IPS-11a (cell line): ENCODE results near the gene APEH.

ENCODE experiments used
- H3K4me3 ChIP-seq: one replicate; pipeline ENCODE4 v1.5.1; 2013; ENCODE audit warnings: low read depth, low read length, control low read depth

Gene APEH

GRCh38 chr3:49723628-49724551, 49.7 kb downstream of the APEH start, which contains the start of gene GMPPB:
GMPPB (minus strand) TSS chr3:49723951; CDS start chr3:49723726, 225 bp downstream.
- peak within 1 kb of the TSS; percentile 99 for H3K4me3 ChIP-seq

- peak overlapping the region; percentile 99 for H3K4me3 ChIP-seq
Measured at GRCh38 chr3:49724586-49724985, 50.4 kb downstream of the APEH start.

GRCh38 chr3:49725906-49726681, 51.9 kb downstream of the APEH start:
- H3K4me3 ChIP-seq = no peak overlapping the region

DNA sequence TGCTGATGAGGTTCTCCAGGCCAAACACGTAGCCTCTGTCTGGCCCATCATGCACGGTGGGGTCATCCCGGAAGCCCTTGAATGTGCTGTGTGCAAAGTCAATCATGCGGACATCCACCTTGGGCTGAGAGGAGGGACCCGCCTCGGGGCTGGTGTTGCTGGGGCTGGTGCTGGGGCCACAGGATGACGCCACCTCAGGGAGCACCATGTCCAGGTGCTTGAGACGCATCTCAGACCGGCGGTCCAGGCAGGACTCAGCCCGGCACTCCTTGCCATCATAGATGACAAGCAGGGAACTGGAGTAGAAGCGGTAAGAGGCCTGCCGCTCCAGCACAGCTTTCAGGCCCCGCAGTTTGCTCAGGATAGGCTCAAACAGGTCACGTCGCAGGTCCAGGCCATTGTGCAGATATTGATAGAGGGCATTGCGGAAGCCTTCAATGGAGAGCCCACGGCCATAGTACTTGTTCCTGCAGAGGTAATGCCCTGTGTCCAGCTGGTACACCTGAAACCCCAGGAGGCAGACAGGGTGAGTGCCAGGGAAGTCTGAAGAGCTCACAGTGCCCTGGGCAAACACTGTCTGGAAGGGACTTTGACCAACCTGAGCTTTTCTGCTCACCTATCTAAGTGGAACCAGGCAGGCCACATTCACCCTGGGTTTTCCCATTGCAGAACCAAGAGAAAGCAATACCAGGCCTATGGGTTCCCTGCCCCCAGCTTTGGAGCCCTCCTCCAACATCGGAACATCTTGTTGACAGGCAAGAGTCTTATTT, 53.2 kb downstream of the APEH start:
- no peak overlapping the region for H3K4me3 ChIP-seq

GRCh38 chr3:49727924-49728361, 53.8 kb downstream of the APEH start:
- H3K4me3 ChIP-seq = no peak overlapping the region

- H3K4me3 ChIP-seq = no peak overlapping the region
Measured at GRCh38 chr3:49729966-49730609, 55.9 kb downstream of the APEH start.

DNA sequence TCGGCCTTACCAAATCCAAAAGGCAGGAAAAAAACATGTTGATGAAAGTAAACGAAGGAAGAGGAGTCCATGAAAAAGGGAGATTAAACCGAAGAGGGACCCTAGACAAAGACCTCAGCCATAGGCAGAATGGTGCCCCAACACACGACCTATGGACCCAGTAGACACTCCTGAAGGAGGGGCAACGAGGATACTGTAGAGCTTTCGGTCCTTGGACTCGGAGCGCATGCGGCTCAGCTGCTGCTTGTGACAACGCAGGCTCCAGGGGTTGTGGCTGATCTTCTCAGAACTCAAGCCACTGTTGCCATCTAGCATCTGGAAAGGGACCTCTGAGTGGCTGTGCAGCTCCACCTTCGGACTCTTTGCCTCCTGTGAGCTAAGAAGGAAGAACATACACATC, 58.4 kb downstream of the APEH start:
- no peak overlapping the region for H3K4me3 ChIP-seq

DNA sequence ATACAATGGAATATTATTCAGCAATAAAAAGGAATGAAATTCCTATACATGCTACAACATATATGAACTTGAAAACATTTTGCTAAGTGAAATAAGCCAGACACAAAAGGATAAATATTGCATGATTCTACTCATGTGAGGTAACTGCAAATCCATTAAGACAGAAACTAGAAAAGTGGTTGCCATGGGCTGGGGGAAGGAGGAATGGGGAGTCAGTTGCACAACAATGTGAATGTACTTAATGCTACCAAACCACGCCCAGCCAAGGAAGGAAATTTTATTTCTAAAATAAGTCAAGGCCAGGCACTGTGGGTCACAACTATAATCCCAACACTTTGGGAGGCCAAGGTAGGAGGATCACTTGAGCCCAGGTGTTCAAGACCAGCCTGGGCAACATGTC, 59.4 kb downstream of the APEH start:
- H3K4me3 ChIP-seq = no peak overlapping the region
